ENCODE results near the gene SDK1. TPM values are rescaled to one million over a fixed set of nuclear protein-coding genes. Genes with fewer than 3 reads are reported as not detected.

The SDK1 gene
- total RNA-seq, 2 experiments from 2014 or later = 0.19 to 0.36 TPM

DNA sequence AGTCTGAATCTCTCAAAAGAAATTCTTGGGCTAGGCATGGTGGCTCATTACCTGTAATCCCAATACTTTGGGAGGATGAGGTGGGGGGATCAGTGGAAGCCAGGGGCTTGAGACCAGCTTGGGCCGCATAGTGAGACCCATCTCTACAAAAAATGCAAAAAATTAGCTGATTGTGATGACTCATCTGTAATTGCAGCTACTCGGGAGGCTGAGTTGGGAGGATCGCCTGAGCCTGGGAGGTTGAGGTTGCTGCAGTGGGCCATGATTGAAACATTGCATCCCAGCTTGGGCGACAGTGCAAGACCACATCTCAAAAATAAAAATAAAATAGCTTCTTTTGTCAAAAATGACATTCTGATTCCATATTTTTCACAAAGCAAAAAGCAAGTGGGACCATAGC, 736.3 kb downstream of the SDK1 start:
- H3K36me3 ChIP-seq (ENCODE audit: insufficient read depth, low read length) = no peaks in the 10 kb centered on the region
- ChIA-PET CTCF (ENCODE audit: unreplicated experiment) (no interaction called here), POLR2A (no interaction called here)
- TF ChIP-seq EZH2phosphoT487 (IDR thresholded peaks at IDR 0.05; ENCODE audit: borderline replicate concordance, low read depth, low read length) = no peak
- TF ChIP-seq CTCF (conservative IDR thresholded peaks at IDR 0.05; ENCODE audit: low read length) = no peak
- H3K4me1 ChIP-seq (ENCODE audit: insufficient read depth, low read length, poor library complexity, severe bottlenecking) = no peaks in the 10 kb centered on the region
- H3K79me2 ChIP-seq (ENCODE audit: insufficient read depth, low read depth, low read length) = no peaks in the 10 kb centered on the region
- H3K9me2 ChIP-seq (ENCODE audit: insufficient read depth, low read length) = no peaks in the 10 kb centered on the region
- no peaks in the 10 kb centered on the region for H3K9me3 ChIP-seq (ENCODE audit: low read length)
- no peaks in the 10 kb centered on the region for H4K20me1 ChIP-seq (ENCODE audit: insufficient read depth, low read length)
- H2AFZ ChIP-seq (ENCODE audit: low read length) = no peak overlapping the region
- no TSS peak for BruUV-seq (replicated peaks)
- no peak for DNase-seq (ENCODE audit: low spot score)
- H3K4me2 ChIP-seq (ENCODE audit: low read length) = no peak overlapping the region
- no peak overlapping the region for H3K4me3 ChIP-seq (ENCODE audit: low read depth, low read length, poor library complexity, severe bottlenecking)
- intact Hi-C loops (cut with micrococcal nuclease; ENCODE audit: unreplicated experiment) = no loop called here
- H3K27ac ChIP-seq (ENCODE audit: low read depth, low read length, poor library complexity, severe bottlenecking) = no peak overlapping the region

DNA sequence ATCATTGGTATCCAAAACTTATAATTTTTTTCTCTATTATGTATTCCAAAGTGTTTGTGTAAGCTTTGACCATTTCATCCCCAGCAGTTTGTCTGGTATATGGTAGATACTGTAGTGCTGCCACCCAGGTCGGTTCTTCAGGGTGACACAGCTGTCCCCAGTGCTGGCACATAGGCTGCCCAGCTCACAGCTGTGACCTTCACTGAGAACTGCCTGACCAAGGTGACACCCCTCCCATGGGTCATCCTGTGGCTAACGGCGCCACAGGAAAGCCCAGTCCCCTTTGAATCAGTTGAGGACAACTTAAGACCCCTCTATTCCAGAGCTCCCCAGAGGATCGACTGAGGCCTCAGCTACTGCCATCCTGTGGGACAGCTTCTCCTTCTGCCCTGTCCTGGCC, 736.8 kb downstream of the SDK1 start:
- ChIA-PET CTCF (ENCODE audit: unreplicated experiment) (no interaction called here), POLR2A (interaction anchor here (0.7 kb wide), 1 partner anchor 107 kb away, joined by 3 read pairs; no protein-coding TSS in a partner anchor)
- H2AFZ ChIP-seq (ENCODE audit: low read length) = no peak overlapping the region
- H3K9me2 ChIP-seq (ENCODE audit: insufficient read depth, low read length) = no peaks in the 10 kb centered on the region
- intact Hi-C loops (cut with micrococcal nuclease; ENCODE audit: unreplicated experiment) = no loop called here
- no peak overlapping the region for H3K4me2 ChIP-seq (ENCODE audit: low read length)
- no peaks in the 10 kb centered on the region for H3K79me2 ChIP-seq (ENCODE audit: insufficient read depth, low read depth, low read length)
- no TSS peak for BruUV-seq (replicated peaks)
- H4K20me1 ChIP-seq (ENCODE audit: insufficient read depth, low read length) = no peaks in the 10 kb centered on the region
- no peaks in the 10 kb centered on the region for H3K36me3 ChIP-seq (ENCODE audit: insufficient read depth, low read length)
- H3K27ac ChIP-seq (ENCODE audit: low read depth, low read length, poor library complexity, severe bottlenecking) = no peak overlapping the region
- H3K4me3 ChIP-seq (ENCODE audit: low read depth, low read length, poor library complexity, severe bottlenecking) = no peak overlapping the region
- no peak for DNase-seq (ENCODE audit: low spot score)
- no peak for TF ChIP-seq CTCF (conservative IDR thresholded peaks at IDR 0.05; ENCODE audit: low read length)
- TF ChIP-seq EZH2phosphoT487 (IDR thresholded peaks at IDR 0.05; ENCODE audit: borderline replicate concordance, low read depth, low read length) = no peak
- no peaks in the 10 kb centered on the region for H3K4me1 ChIP-seq (ENCODE audit: insufficient read depth, low read length, poor library complexity, severe bottlenecking)
- H3K9me3 ChIP-seq (ENCODE audit: low read length) = no peaks in the 10 kb centered on the region

DNA sequence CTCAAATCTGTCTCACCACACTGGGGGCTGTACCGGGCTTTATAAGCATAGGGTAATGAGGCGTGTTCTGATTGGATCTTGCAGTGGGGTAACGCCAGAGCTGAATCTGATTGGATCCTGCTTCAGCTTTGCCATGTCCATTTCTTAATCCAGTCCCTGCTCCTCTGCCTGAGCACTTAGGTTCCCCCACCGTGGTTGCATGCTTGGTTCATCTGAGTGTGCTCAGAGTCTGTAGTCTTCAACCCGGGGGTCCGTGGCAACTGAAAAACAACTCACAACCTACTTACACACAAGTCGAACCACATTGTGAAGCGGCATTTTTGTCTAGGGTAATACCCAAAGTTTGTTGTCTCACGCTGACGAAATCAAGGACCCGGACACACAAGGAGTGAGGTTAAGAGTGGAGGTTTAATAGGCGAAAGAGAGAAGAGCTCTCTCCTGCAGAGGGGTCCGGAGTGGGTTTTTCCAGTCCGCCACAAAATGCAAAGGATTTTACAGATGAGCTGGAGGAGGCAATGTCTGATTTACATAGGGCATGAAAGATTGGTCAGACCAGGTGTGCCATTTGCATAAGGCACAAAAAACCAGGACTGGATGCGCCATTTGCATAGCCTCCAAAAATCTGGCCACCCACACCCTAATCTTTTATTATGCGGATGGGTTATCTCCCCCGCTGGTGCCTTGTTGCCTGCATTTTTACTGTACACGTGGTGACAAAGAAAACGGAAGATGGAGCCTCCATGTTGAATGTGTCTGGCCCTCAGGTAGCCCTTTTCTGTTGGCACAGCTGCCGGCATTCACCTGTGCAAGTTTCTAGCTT, 739.3 kb downstream of the SDK1 start:
- no peak for TF ChIP-seq CTCF (conservative IDR thresholded peaks at IDR 0.05; ENCODE audit: low read length)
- TF ChIP-seq EZH2phosphoT487 (IDR thresholded peaks at IDR 0.05; ENCODE audit: borderline replicate concordance, low read depth, low read length) = no peak
- H2AFZ ChIP-seq (ENCODE audit: low read length) = no peak overlapping the region
- no peaks in the 10 kb centered on the region for H3K36me3 ChIP-seq (ENCODE audit: insufficient read depth, low read length)
- H3K27ac ChIP-seq (ENCODE audit: low read depth, low read length, poor library complexity, severe bottlenecking) = no peak overlapping the region
- intact Hi-C loops (cut with micrococcal nuclease; ENCODE audit: unreplicated experiment) = no loop called here
- no peaks in the 10 kb centered on the region for H3K79me2 ChIP-seq (ENCODE audit: insufficient read depth, low read depth, low read length)
- H4K20me1 ChIP-seq (ENCODE audit: insufficient read depth, low read length) = no peaks in the 10 kb centered on the region
- no peak for DNase-seq (ENCODE audit: low spot score)
- ChIA-PET POLR2A (no interaction called here), CTCF (ENCODE audit: unreplicated experiment) (no interaction called here)
- H3K9me3 ChIP-seq (ENCODE audit: low read length) = no peaks in the 10 kb centered on the region
- H3K4me1 ChIP-seq (ENCODE audit: insufficient read depth, low read length, poor library complexity, severe bottlenecking) = no peaks in the 10 kb centered on the region
- H3K9me2 ChIP-seq (ENCODE audit: insufficient read depth, low read length) = no peaks in the 10 kb centered on the region
- no TSS peak for BruUV-seq (replicated peaks)
- no peak overlapping the region for H3K4me2 ChIP-seq (ENCODE audit: low read length)
- no peak overlapping the region for H3K4me3 ChIP-seq (ENCODE audit: low read depth, low read length, poor library complexity, severe bottlenecking)

All from OCI-LY7 (cell line).